HG03354 (cell line): ENCODE results near the gene TPSB2.

Source experiments
- ATAC-seq: cut with Tn5 transposase; IDR thresholded peaks from one replicate; pipeline ENCODE4 v1.9.1; 2021; ENCODE audit warnings: mild to moderate bottlenecking; ENCODE audit not compliant: unreplicated experiment, poor library complexity, severe bottlenecking

The TPSB2 gene

DNA sequence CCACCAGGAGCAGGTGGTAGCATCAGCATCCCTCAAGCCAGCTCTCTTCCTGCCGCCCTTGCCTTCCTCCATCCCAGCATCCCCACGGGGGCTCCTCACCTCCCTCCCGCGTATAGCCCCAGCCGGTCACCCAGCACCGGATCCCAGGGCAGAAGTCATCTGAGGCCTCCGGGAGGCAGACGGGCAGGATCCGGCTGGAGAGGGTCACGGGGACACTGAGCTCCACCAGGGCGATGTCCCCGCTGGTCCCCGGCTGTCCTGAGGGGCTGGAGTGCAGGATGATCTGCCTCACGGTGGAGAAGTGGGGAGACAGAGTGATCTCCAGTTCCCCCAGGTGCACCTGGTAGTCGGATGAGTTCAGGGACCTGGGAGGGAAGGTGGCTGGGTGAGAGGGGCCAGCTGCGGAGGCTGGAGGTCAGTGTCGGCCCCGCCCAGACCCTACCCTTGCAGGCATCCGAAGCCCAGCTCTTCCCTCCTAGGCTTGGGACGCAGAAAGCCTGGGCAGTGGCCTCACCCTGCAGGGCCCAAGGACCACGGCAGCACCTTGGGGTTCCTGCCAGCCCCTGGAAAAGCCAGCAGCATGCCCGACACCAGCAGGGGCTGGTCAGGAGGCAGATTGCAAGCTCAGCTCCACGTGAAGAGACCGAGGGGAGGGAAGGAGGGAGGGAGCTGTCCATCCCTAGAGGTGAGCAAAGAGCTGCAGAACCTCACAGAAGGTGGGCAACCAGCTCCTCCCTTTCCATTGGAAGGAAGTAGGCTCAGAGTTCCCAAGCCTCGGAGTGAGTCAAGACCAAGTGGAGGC lies 7.2 kb downstream of the TPSB2 start:
- ATAC-seq, result no peak

DNA sequence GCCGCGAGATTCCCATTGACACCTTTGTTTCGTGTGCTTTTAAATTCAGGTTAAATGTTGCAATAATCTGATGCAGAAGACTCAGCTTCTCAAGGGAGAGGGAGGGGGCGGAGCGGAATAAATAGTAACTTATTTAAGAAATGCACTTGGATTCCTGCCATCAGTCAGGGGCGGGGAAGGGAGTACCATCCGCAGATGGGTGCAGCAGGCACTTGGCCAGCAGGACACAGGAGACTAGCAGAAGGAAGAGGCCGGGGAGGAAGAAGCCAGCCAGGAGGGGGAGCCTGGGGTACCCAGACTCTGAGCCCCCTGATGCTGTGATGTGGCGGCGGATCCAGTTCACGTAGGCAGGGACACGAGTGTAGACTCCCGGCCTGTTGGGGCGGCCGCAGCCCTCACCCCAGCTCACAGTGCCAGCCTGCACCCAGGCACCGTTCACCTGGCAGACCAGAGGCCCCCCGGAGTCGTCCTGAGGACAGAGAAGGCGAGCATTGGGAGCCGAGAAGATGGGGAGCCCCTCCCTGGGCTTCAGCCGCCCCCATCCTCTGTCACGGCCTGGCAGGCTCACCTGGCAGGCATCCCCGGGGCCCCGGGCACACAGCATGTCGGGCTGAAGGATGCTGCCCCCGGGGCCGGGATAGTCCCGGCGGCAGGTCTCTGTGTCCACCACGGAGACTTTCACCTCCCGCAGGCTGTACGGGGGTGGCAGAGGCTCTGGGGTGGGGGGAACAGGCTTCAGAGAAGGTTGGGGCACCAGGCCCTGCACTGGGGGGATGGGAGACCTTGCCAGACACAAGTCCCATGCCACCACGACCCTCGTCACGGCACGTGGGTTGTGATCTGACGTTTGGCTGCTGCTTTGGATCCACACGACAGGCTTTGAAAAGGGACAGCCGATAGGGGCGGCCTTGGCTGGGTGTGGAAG lies 8.1 kb downstream of the TPSB2 start:
- no peak for ATAC-seq

DNA sequence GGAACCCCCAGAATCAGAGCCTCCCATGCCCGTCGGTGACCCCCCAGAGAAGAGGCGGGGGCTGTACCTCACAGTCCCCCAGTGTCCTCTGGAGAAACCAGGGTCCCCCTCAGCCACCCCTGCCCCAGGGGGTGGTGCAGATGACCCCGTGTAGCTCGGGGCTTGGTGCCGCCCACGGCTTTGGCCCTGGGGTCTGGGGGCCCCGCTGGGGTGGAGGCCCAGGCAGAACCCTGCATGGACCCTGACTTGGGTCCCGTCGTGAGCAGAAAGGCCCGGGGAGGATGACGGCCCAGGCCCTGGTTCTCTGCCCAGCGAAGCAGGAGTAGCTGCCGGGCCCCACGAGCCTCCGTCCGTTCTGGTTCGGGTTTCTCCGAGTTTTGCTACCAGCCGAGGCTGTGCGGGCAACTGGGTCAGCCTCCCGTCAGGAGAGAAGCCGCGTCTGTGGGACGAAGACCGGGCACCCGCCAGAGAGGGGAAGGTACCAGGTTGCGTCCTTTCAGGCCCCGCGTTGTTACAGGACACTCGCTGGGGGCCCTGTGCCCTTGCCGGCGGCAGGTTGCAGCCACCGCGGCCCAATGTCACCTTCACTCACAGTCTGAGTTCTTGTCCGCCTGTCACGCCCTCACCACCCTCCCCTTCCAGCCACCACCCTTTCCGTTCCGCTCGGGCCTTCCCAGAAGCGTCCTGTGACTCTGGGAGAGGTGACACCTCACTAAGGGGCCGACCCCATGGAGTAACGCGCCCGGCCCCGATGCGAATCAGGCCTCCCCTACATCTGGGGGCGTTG lies 8.9 kb downstream of the TPSB2 start:
- ATAC-seq, result no peak

DNA sequence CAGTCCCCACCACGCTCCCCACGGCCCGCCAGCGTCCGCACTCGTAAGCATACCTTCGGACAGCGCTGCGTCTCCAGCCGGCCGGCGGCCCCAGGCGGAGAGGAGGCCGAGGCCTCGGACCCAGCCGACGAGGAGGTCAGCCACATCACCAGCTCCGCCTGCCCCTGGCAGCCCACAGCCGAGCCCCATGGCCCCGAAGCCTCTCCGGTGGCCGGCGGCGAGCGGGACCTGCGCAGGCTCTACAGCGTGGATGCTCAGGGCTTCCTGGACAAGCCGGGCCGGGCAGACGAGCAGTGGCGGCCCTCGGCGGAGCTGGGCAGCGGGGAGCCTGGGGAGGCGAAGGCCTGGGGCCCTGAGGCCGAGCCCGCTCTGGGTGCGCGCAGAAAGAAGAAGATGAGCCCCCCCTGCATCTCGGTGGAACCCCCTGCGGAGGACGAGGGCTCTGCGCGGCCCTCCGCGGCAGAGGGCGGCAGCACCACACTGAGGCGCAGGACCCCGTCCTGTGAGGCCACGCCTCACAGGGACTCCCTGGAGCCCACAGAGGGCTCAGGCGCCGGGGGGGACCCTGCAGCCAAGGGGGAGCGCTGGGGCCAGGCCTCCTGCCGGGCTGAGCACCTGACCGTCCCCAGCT lies 9.8 kb downstream of the TPSB2 start:
- no peak for ATAC-seq

DNA sequence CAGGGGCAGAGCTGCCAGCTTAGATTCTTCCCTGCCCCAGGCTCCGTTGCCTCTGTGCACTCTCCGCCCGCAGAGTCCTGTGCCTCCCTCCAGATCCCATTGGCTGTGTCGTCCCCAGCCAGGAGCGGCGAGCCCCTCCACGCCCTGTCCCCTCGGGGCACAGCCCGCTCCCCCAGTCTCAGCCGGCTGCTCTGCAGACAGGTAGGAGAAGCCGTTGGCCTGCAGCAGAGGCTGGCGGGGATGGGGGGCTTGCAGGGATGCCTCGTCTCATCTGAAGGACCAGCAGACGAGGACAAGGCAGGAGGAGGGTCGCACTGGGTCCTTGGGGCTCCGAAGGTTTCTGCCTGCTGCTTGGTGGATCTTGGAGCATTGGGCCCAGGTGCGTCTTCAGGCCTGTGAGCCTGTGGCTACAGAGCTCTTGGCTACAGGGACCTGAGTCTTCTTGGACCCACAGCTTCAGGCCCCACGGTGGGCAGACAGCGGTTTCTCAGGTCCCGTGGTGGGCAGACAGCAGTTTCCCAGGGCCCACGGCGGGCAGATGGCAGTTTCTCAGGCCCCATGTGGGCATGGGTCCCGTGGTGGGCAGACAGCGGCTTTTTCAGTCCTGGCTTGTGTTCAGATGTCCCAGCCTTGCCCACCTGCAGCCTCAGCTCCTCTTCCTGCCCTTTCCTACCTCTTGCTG lies 10.9 kb downstream of the TPSB2 start:
- ATAC-seq, result no peak

DNA sequence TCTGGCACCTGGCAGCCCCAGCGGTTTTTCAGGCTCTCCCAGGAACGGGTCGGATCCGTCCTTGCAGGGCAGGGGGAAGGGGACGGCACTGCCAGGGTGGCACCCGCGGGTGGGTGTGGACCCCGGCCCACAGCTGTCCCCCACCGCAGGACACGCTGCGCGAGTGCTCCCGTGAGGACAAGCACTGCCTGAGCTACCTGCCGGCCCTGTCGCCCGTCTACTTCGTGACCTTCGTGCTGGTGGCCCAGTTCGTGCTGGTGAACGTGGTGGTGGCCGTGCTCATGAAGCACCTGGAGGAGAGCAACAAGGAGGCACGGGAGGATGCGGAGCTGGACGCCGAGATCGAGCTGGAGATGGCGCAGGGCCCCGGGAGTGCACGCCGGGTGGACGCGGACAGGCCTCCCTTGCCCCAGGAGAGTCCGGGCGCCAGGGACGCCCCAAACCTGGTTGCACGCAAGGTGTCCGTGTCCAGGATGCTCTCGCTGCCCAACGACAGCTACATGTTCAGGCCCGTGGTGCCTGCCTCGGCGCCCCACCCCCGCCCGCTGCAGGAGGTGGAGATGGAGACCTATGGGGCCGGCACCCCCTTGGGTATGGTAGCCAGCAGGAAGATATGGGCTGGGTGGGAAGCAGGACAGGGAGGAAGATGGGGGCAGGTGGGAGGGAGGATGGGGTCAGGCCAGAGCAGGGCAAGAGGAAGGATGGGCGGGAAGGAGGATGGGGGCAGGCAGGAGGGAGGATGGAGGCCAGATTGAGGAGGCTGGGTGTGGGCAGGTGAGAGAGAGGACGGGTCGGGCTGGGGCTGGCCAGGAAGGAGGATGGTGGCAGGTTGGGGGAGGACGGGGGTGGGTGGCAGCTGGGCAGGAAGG lies 11.7 kb downstream of the TPSB2 start:
- ATAC-seq, result no peak

DNA sequence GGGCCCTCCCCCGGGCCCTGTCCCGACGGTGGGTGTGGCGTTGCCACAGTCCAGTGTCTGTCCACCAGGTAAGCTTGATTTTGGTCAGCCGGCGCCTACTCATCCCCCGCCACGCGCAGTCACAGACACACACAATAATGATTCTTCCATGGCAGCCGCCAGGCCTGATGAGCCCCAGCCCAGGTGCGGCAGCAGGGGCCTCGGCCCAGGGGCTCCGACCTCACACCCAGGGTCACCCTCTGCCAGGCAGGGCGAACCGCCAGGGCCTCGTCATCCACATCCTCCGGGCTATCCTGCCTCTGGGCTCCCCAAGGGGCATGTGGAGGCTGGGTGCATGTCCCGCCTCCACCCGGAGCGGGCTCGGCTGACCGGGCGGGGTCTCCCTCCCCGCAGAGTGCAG lies 12.5 kb downstream of the TPSB2 start:
- no peak for ATAC-seq

DNA sequence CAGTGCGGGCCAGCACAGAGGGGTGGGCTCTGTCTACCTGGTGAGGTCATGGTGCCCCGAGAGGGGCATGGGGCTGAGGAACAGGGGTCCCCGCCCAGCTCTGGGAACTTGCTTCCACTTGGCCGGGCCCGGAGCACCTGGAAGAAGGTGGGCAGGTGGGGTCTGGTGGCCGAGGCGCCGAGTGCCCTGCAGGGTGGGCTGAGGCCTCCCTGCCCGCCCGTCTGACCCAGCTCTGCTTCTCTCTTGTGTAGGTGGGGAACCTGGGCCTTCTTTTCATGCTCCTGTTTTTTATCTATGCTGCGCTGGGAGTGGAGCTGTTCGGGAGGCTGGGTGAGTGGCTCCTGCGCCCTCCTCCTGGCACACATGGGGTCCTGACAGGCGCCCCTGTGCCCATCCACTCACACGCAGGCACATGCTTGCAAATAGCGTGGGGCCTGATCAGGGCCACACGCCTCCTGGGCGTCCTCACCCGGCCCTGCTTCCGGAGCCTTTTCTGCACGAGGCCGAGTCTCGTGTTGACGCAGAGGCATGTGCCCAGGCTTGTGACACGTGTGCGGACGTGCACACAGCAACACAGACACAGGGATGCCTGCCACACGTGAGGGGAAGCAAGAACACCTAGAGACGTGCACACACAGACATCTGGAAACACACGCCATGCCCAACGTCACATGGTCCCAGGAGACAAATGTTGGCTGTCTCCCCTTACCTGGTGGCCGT lies 13.1 kb downstream of the TPSB2 start:
- ATAC-seq, result no peak

DNA sequence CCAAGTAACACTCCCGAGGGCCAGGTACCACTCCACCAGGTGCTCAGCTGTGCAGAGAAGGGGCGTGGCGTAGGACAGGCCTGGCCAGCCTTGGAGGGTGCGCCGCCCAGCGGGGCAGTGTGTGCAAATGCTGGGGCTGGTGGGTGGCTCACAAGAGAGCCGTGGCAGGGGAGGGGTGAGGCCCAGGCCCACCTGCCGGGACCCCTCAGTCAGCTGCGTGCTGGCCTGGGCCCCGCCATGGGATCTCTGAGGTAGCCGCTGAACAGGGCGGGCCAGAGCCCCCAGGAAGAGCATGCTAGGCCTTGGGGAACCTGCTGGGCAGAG lies 13.7 kb downstream of the TPSB2 start:
- no peak for ATAC-seq

DNA sequence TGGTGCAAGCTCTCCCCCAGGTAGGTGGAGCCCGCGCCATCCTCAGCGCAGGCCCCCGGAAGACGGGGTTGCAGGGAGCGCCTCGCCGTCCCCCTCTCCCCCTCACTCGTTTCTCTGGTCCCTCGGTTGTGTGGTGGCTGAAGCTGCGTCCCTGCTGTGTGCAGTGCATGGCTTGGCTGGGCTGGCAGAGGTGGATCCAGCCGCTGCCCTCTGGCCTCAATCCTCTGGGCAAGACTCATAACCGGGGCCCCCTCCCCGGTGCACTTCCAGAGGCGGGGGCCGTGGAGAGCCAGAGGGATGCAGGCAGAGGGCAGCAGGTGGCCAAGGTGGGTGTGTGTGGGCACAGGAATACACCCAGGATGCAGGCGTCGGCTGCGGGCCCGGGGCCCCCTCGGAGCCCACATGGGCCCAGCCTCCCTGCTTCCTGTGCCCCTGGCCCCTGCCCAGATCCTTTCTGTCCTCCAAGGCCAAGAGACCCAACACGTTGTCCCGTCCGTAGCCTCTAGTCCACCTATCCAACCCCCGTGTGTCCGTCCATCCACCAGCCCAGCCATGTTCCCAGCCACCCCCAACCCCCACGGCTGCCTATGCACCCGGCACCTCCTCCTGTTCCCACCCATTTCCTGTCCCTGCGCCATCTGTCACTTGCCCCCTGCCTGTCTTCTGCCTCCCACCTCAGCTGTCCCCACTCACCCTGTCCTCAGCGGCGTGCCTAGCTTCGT lies 14.2 kb downstream of the TPSB2 start:
- ATAC-seq, result no peak

DNA sequence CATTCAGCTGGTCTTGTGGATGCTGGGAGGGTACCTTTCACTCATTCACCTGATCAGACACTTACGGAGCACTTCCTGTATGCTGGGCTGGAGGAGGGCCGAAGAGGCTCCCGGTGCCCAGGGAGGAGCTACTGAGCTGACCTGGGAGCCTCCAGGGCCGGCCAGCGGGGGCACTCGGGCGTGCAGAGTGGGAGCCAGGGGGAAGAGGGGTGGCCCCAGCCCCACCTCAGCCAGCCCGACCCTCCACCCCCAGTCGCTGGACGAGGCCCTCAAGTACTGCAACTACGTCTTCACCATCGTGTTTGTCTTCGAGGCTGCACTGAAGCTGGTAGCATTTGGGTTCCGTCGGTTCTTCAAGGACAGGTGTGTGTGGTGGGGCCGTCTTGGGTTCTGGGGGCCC lies 15.3 kb downstream of the TPSB2 start:
- no peak for ATAC-seq

DNA sequence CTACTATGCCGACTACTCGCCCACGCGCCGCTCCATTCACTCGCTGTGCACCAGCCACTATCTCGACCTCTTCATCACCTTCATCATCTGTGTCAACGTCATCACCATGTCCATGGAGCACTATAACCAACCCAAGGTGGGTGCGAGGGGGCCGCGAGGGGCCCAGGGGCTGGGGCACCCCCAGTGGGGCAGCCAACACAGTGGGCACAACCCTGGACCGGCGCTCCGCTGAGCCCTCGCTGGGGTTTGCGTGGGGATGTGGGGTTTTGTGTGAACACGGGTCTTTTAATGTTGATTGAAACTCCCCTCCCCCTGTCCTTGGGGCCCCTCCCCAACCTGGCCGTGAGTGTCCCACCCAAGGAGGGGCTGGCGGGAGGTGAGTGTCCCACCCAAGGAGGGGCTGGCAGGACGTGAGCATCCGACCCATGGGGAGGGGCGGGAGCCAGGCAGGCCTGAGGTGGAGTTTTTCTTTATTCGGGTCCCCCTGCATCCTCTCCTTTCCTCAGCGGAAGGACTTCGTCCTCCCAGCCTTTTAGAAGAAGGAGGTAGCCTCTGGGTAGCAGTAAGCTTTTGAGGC lies 16.1 kb downstream of the TPSB2 start:
- ATAC-seq, result no peak

DNA sequence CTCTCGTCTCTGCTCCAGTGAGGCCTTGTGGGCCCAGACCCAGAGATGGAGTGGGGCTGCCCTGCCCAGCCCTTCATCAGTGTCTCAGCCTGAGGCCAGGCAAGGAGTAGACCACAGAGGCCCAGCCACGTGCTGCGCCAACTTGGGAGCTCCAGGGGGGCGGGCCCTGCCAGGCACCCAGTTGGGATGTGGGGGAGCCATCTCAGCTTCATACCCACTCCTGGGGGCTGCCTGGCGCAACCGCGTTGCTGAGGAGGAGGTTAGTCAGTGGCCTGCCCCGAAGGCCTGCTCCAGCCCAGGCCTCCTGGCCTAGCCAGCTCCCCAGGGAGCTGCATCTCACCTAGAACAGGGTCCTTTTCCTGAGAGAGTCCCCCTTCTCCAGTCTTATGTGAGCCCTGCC lies 16.8 kb downstream of the TPSB2 start:
- no peak for ATAC-seq

DNA sequence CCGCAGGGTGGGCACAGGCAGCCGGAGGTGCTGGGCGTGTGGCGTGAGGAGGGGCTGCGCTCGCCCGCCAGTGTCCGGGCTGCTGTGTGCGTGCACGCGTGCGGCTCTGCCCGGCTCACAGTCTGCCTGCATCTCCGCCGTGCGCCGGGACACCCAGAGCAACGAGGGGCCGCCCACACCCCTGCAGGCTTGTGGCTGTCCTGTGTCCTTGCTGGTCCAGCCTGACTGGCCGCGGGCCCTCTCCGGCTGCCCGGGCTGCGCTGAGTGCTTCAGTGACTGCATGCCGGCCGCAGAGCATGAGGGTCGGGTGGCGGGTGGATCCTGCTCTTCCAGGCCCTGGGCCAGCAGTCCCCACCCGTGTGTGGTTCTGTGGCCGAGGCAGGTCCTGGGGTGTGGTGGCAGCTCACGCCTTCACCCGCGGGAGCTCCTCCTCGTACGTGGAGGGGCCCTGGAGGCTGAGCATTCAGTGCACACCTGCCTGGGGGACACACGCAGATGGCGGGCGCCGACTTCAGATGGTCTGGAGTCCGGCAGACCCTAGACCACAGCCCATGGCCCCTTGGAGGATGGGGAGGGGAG lies 17.3 kb downstream of the TPSB2 start:
- no peak for ATAC-seq

DNA sequence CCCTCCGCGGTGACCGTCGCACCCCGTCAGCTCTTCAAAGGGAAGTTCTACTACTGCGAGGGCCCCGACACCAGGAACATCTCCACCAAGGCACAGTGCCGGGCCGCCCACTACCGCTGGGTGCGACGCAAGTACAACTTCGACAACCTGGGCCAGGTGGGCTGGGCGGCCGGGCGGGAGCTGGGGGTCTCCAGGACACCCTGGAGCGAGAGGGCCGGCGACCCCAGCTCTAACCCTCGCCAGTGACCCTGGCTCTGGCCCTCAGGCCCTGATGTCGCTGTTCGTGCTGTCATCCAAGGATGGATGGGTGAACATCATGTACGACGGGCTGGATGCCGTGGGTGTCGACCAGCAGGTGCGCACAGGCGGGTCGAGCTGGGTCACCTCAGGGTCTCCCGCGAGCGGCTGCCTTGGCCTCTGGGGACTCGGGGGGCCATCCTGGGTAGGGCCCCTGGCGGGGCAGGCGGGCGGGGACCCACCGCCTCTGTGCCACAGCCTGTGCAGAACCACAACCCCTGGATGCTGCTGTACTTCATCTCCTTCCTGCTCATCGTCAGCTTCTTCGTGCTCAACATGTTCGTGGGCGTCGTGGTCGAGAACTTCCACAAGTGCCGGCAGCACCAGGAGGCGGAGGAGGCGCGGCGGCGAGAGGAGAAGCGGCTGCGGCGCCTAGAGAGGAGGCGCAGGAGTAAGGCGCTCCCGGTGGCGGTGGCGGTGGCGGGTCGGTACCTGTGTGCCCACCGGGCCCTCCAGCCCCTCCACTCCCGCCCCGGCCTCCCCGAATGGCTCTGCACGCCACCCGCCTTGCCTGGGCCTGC lies 18.3 kb downstream of the TPSB2 start:
- no peak for ATAC-seq

DNA sequence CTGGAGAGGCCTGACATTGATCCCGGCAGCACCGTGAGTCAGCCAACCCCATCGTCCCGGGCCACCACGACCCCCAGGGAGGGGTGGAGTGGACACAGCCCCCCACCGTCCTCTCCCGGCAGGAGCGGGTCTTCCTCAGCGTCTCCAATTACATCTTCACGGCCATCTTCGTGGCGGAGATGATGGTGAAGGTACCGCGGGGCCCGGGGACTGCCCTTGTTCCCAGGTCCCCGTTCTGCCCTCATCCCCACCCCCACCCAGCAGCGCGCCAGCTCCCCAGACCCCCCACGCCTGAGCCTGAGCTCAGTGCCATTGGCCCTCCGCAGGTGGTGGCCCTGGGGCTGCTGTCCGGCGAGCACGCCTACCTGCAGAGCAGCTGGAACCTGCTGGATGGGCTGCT lies 19.5 kb downstream of the TPSB2 start:
- ATAC-seq, result no peak
